ENCODE measurements around the gene OXLD1.

Gene OXLD1

DNA sequence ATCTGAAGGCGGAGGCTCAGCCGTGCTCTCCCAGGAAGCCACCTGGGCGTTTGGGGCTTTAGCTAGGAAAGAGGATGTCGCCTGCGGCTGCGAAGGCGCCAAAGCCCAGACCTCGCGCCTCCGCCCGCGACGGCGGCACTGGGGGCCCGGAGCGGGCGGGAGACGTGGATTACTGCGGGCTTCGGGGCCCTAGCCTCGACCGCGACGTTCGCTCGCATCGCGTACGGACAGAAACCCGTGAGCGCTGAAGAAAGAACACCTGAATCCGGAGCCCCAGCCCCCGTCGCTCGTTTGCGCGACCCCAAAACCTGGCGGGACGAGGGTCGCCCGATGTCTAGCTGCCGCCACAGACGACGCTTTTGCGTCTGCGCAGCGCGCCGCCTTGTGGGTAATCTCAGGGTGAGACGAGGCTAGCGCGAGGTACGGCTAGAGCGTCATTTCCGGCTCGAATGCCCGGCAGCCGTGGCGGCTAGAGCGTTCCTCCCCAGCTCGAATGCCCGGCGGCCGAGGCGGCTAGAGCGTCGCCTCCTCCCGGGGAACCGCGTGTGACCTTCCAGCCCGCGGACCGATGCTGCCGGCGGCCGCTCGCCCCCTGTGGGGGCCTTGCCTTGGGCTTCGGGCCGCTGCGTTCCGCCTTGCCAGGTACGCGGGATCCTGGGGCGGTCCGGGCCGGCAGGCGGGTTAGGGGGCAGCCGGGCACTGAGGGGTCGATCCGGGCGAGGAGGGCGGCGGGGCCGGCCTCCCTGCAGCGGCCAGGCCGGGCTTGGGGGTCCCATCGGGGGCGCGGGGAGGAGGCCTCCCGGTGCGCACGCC lies 36.7 kb upstream of the OXLD1 start, which contains the start of gene MRPL12:
Gene MRPL12, plus strand, starts transcription at position 434 of the 813 bp plus-strand sequence. Its CDS starts 135 bp downstream, at position 569.
- DNase-seq (ENCODE audit: low read depth): peak; percentile 87

DNA sequence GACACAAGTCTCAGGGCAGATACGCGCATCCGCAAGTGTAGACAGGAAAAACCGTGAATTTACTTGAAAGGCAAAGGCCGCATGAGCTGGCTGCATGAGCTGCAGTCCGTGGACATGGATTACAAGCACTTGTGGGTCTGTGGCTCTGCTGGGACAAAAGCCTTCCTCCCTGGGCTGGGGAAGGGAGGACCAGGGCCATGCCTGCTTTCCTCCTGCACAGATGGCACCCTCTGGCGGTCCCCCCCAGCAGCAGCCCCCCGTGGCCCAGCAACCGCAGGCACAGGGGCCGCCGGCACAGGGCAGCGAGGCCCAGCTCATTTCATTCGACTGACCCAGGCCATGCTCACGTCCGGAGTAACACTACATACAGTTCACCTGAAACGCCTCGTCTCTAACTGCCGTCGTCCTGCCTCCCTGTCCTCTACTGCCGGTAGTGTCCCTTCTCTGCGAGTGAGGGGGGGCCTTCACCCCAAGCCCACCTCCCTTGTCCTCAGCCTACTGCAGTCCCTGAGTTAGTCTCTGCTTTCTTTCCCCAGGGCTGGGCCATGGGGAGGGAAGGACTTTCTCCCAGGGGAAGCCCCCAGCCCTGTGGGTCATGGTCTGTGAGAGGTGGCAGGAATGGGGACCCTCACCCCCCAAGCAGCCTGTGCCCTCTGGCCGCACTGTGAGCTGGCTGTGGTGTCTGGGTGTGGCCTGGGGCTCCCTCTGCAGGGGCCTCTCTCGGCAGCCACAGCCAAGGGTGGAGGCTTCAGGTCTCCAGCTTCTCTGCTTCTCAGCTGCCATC lies 35.1 kb upstream of the OXLD1 start:
- DNase-seq (ENCODE audit: low read depth): no peak

DNA sequence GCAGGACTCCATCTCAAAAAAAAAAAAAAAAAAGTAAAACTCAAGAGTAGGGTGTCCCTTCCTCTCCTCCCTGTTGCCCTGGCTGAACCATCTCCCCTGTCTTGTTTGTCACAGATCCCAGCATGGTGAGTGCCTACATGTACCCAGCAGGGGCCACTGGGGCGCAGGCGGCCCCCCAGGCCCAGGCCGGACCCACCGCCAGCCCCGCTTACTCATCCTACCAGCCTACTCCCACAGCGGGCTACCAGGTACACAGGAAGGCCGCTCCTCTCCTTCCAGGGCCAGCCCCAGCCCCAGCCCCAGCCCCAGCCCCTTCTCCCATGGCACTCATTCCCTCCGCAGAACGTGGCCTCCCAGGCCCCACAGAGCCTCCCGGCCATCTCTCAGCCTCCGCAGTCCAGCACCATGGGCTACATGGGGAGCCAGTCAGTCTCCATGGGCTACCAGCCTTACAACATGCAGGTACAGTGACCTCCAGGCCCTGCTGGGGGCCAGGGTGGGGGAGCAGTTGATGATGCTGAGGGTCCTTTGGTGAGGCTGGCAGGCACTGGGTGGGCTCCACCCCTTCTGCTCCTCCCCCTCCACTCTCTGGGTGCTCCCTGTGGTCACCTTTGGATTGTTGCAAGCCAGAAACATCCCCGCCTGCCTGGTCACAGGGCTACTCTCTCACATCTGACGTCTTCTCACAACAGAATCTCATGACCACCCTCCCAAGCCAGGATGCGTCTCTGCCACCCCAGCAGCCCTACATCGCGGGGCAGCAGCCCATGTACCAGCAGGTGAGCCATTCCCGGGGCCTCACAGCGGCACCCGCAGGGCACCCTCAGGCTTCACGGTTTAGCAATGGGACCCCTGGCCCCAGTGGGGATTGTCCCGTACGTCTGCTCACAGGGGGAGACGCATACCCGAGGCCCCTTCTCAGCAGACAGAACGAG lies 34.2 kb upstream of the OXLD1 start:
- DNase-seq (ENCODE audit: low read depth): no peak

- no peak for DNase-seq (ENCODE audit: low read depth)
These were observed 31.0 kb upstream of the OXLD1 start for GRCh38 chr17:81697261-81698044.

DNA sequence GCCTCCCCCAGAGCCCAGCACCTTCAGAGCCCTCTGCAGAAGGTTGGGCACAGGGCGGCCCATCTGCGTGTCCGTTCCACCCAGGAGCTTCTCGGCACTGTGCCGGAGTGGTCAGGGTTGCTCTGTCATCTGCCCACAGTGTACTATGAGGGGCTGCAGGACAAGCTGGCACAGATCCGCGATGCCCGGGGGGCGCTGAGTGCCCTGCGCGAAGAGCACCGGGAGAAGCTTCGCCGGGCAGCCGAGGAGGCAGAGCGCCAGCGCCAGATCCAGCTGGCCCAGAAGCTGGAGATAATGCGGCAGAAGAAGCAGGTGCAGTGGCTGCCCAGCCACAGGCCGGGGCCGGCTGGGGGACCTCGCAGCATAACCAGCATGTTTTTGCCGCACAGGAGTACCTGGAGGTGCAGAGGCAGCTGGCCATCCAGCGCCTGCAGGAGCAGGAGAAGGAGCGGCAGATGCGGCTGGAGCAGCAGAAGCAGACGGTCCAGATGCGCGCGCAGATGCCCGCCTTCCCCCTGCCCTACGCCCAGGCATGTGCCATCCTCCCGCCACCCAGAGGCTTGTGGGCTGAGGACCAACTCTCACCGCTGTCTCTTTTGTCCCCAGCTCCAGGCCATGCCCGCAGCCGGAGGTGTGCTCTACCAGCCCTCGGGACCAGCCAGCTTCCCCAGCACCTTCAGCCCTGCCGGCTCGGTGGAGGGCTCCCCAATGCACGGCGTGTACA lies 30.0 kb upstream of the OXLD1 start:
- no peak for DNase-seq (ENCODE audit: low read depth)

DNA sequence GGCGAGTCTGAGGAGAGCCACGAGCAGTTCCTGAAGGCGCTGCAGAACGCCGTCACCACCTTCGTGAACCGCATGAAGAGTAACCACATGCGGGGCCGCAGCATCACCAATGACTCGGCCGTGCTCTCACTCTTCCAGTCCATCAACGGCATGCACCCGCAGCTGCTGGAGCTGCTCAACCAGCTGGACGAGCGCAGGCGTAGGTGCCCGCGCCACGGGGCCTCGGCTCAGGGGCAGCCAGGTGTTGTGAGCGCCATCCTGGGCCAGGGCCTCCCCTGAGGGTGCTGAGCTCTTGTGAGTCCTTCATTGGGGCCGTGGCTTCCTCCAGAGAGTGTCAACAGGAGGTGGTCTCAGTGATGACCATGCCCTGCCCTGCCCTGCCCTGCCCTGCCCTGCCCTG lies 29.4 kb upstream of the OXLD1 start:
- no peak for DNase-seq (ENCODE audit: low read depth)

DNA sequence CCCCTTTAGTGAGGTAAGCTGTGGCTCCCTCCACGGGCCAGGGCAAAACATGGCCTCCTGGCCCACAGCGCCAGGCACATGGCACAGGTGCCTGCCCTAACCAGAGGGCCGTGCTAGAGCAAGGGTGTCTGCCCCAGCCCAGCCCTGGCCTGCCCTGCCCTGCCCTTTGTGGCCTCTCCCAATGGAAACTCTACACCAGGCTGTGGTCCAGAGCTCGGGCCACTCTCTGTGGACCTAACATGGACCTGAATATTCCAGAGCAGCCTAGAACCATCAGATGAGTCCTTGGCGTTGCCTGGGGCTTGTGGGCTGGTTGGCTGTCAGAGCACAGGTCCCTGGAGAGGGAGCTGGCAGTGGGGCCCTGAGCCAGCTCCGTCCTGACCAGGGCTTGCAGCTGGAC lies 28.8 kb upstream of the OXLD1 start:
- DNase-seq (ENCODE audit: low read depth): no peak

GRCh38 chr17:81694810-81695209 lies 28.4 kb upstream of the OXLD1 start:
- no peak for DNase-seq (ENCODE audit: low read depth)

- DNase-seq (ENCODE audit: low read depth): no peak
These were observed 27.3 kb upstream of the OXLD1 start for GRCh38 chr17:81693509-81694210.

GRCh38 chr17:81691608-81692007 lies 25.2 kb upstream of the OXLD1 start:
- DNase-seq (ENCODE audit: low read depth): no peak

DNA sequence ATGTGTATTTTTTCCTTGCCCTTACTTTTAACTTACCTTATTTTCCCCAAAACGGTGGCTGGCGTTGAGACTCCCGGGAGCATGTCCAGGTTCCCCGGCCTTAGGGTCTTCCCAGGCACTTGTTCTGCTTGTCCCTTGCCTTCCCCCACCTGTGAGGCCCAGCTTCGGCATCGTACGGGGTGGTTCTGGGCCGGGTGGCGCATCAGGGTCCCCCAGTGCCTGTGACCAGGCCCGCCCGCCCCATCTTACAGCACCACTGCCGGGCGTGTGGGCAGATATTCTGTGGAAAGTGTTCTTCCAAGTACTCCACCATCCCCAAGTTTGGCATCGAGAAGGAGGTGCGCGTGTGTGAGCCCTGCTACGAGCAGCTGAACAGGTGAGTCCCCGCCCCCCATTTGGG lies 24.8 kb upstream of the OXLD1 start:
- DNase-seq (ENCODE audit: low read depth): no peak

DNA sequence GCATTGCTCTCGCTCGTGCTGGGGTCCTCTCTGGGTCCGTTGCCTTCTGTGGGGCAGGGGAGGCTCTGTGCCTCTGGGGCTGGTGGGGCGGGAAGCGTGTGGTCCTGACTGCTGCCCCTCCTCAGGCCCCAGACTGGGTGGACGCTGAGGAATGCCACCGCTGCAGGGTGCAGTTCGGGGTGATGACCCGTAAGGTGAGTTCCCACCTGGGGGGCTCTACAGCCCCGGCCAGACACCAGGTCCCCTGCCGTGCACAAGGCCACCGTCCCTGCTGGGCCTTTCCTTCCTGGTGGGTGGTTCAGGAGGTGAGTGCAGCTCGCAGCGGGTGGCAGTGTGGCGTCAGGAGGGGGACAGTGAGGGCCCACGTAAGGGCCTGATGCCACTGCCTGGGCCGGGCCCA lies 24.1 kb upstream of the OXLD1 start:
- no peak for DNase-seq (ENCODE audit: low read depth)

DNA sequence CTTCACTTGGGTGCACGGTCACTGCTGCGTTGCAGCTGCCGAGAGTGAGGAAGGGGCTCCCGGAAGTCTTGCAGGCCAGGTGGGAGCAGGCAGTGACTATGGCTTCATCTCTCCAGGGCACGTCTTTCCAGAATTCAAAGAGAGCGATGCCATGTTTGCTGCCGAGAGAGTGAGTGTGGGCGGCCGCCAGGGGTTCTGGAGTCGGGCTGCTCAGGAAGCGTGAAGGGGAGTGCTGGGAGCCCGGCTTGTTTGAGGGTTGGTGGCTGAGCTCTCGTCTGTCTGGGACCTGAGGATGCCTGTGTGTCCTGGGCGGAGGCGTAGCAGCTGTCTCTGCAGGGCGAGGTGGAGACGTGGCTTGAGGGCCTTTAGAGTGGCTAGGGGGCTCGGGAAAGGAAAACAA lies 23.7 kb upstream of the OXLD1 start:
- no peak for DNase-seq (ENCODE audit: low read depth)

DNA sequence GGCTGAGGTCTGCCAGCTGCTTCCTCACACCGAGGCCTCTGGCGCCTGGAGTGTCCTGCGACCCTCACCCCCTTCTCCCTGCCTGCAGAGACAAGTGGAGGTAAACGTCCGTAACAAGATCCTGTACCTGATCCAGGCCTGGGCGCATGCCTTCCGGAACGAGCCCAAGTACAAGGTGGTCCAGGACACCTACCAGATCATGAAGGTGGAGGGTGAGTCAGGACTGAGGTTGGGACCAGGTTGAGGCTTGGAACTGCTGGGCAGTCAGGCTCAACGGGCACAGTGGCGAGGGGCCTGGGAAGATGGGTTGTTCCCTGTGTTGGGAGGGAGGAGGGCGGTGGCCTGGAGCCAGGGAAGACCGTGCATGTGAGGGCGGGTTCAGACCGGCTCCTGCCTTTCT lies 22.2 kb upstream of the OXLD1 start:
- DNase-seq (ENCODE audit: low read depth): no peak

DNA sequence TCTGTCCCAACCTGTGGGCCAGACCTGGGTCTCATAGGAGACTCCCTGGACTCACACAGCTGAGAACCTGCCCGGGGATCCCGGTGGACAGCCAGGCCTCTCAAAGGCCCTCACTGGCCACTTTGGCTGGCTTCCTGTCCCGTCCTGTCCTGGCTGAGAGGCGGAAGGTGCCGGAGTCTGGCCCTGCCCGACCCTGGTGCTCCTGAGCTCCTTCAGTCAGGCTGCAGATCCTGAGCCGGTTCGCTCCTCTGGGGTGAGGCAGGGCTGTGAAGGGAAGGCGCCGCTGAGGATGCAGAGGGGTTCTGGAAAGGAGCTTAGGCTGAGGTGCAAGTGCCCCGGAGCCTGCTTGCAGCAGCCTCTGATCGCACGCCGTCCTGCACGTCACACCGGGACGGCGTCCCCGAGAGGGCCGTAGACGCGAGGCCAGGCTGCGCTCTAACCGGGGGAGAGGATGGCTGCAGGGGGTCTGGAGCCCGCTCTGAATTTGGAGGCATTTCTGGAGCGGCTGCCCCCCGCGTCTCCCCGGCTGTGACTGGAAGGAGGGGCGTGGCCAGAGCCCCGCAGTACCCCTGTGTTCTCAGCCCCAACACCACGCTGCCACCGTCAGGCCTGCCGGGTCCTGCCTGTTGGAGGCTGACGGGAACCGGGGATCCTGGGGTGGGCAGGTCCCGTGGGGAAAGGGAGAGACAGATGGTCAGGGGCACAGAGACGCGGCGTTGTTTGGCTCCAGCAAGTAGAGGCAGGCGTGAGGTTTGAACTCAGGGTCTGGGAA lies 21.6 kb upstream of the OXLD1 start:
- DNase-seq (ENCODE audit: low read depth): no peak

GRCh38 chr17:81686614-81687013 lies 20.2 kb upstream of the OXLD1 start:
- DNase-seq (ENCODE audit: low read depth): no peak

GRCh38 chr17:81685108-81685507 lies 18.7 kb upstream of the OXLD1 start:
- no peak for DNase-seq (ENCODE audit: low read depth)

GRCh38 chr17:81684442-81684911 lies 18.1 kb upstream of the OXLD1 start:
- DNase-seq (ENCODE audit: low read depth): no peak
